Fibroblast of lung (primary cell): Measurements from ENCODE around the gene PLEKHA6. TPM values are rescaled to one million over a fixed set of nuclear protein-coding genes. Genes with fewer than 3 reads are reported as not detected.

Experiments
- DNase-seq, 2 donors: peaks; one replicate each; pipeline versions ENCODE4 v3.0.0 to v3.0.0-alpha.2; 2010; ENCODE audit warnings: low read depth in 2 of 2
- H2AFZ ChIP-seq: 2 replicates; pipeline ENCODE4 v1.5.1; 2012; ENCODE audit warnings: low read length, control low read depth, inconsistent platforms
- H3K27ac ChIP-seq: 2 replicates; pipeline ENCODE4 v1.5.1; 2011; ENCODE audit warnings: low read length, control low read depth; ENCODE audit not compliant: insufficient read depth
- H3K27me3 ChIP-seq: 2 replicates; pipeline ENCODE4 v1.5.1; 2011; ENCODE audit warnings: mild to moderate bottlenecking, low read length; ENCODE audit not compliant: control insufficient read depth, insufficient read depth
- H3K36me3 ChIP-seq: 2 replicates; pipeline ENCODE4 v1.5.1; 2011; ENCODE audit warnings: low read length; ENCODE audit not compliant: control insufficient read depth, insufficient read depth
- H3K4me1 ChIP-seq: 2 replicates; pipeline ENCODE4 v1.5.1; 2011; ENCODE audit warnings: low read length; ENCODE audit not compliant: control insufficient read depth, insufficient read depth; ENCODE audit errors: extremely low read depth
- H3K4me2 ChIP-seq: 2 replicates; pipeline ENCODE4 v1.5.1; 2011; ENCODE audit warnings: low read length, control low read depth; ENCODE audit not compliant: insufficient read depth; ENCODE audit errors: extremely low read depth
- H3K4me3 ChIP-seq, 4 experiments: fragments of 200-600 bp in 1 of 4; sonication (generic) in 1 of 4; replicated peaks in 1 of 4; 2 replicates each; pipeline ENCODE4 v1.5.1; 2011 to 2016; ENCODE audit warnings: low read length in 4 of 4, low read depth in 3 of 4, mild to moderate bottlenecking in 3 of 4, control low read depth in 2 of 4, inconsistent platforms in 1 of 4, mixed read lengths in 1 of 4; ENCODE audit not compliant: insufficient read depth in 1 of 4; ENCODE audit errors: control extremely low read depth in 1 of 4
- H3K79me2 ChIP-seq: 2 replicates; pipeline ENCODE4 v1.5.1; 2012; ENCODE audit warnings: mild to moderate bottlenecking, low read length, inconsistent platforms; ENCODE audit not compliant: control insufficient read depth, insufficient read depth
- H3K9ac ChIP-seq: 2 replicates; pipeline ENCODE4 v1.5.1; 2011; ENCODE audit warnings: mild to moderate bottlenecking, low read length, control low read depth; ENCODE audit not compliant: insufficient read depth
- H3K9me3 ChIP-seq: 2 replicates; pipeline ENCODE4 v1.5.1; 2012; ENCODE audit warnings: low read depth, low read length; ENCODE audit not compliant: control insufficient read depth, insufficient read depth
- H4K20me1 ChIP-seq: 2 replicates; pipeline ENCODE4 v1.5.1; 2011; ENCODE audit warnings: low read length; ENCODE audit not compliant: control insufficient read depth, insufficient read depth; ENCODE audit errors: extremely low read depth
- CTCF ChIP-seq, 2 donors: IDR thresholded peaks in 1 of 2; conservative IDR thresholded peaks in 1 of 2; 1 replicate in 1 of 2; 2 replicates in 1 of 2; pipeline ENCODE4 v1.5.1; 2011 to 2012; ENCODE audit warnings: low read length in 2 of 2, control low read depth in 1 of 2, inconsistent platforms in 1 of 2, low read depth in 1 of 2, mild to moderate bottlenecking in 1 of 2
- EZH2 ChIP-seq: IDR thresholded peaks from 2 replicates; pipeline ENCODE4 v1.5.1; 2012; ENCODE audit warnings: low read length, control low read depth, mild to moderate bottlenecking; ENCODE audit errors: missing control alignments
- polyA plus RNA-seq, 2 donors: library from polyadenylated mRNA; depleted of rRNA in 1 of 2; stranded (reverse) in 1 of 2; unstranded in 1 of 2; fragments of >200 nt; gene quantifications; 2 replicates each; pipeline ENCODE4 v1.2.1, GENCODE V29; 2011 to 2012; ENCODE audit warnings: missing spikeins in 1 of 2
- total RNA-seq: library from RNA; depleted of rRNA; stranded (reverse); fragments of >200 nt; gene quantifications from 2 replicates; pipeline ENCODE4 v1.2.1, GENCODE V29; 2014

PLEKHA6 gene
- total and polyA plus RNA-seq, 2 donors (not counting 1 experiment from before 2014, with no cell fraction given), result 3.8 to 4.3 TPM

GRCh38 chr1:204340081-204340889, 19.4 kb downstream of the PLEKHA6 start:
- H3K79me2 ChIP-seq, result no peaks in the 10 kb centered on the region
- TF ChIP-seq CTCF (conservative IDR thresholded peaks at IDR 0.05 in 1 of 2, IDR thresholded peaks at IDR 0.05 in 1 of 2; ENCODE audit: low read depth in 1 of 2, low read length in 2 of 2) (no peak), EZH2 (no peak)
- H3K27ac ChIP-seq, result no peak overlapping the region
- peaks cover 7% of the 10 kb centered on the region for H3K4me1 ChIP-seq
- H3K4me2 ChIP-seq, result no peak overlapping the region
- H3K4me3 ChIP-seq, result no peak overlapping the region
- H2AFZ ChIP-seq, result no peak overlapping the region
- no peaks in the 10 kb centered on the region for H3K9me3 ChIP-seq
- H3K27me3 ChIP-seq, result peaks cover 2% of the 10 kb centered on the region
- no peaks in the 10 kb centered on the region for H4K20me1 ChIP-seq
- H3K36me3 ChIP-seq, result no peaks in the 10 kb centered on the region
- no peak overlapping the region for H3K9ac ChIP-seq
- DNase-seq, result no peak

GRCh38 chr1:204339541-204339940, 20.2 kb downstream of the PLEKHA6 start:
- Histone ChIP-seq H3K79me2 (no peaks in the 10 kb centered on the region), H3K4me1 (peaks cover 7% of the 10 kb centered on the region), H4K20me1 (no peaks in the 10 kb centered on the region), H3K9ac (no peak overlapping the region), H2AFZ (no peak overlapping the region), H3K4me2 (no peak overlapping the region), H3K27ac (no peak overlapping the region), H3K4me3 (no peak overlapping the region), H3K9me3 (no peaks in the 10 kb centered on the region), H3K36me3 (no peaks in the 10 kb centered on the region), H3K27me3 (peaks cover 2% of the 10 kb centered on the region)
- no peak for TF ChIP-seq CTCF (conservative IDR thresholded peaks at IDR 0.05 in 1 of 2, IDR thresholded peaks at IDR 0.05 in 1 of 2; ENCODE audit: low read depth in 1 of 2, low read length in 2 of 2)
- TF ChIP-seq EZH2, result no peak
- DNase-seq, result no peak

- Histone ChIP-seq H3K4me3 (no peak overlapping the region), H3K9ac (no peak overlapping the region), H3K27me3 (peaks cover 2% of the 10 kb centered on the region), H4K20me1 (no peaks in the 10 kb centered on the region), H3K36me3 (no peaks in the 10 kb centered on the region), H3K27ac (no peak overlapping the region), H3K79me2 (no peaks in the 10 kb centered on the region), H3K9me3 (no peaks in the 10 kb centered on the region), H3K4me1 (peaks cover 7% of the 10 kb centered on the region), H2AFZ (no peak overlapping the region), H3K4me2 (no peak overlapping the region)
- no peak for TF ChIP-seq EZH2
- no peak for TF ChIP-seq CTCF (conservative IDR thresholded peaks at IDR 0.05 in 1 of 2, IDR thresholded peaks at IDR 0.05 in 1 of 2; ENCODE audit: low read depth in 1 of 2, low read length in 2 of 2)
- no peak for DNase-seq
Observed at GRCh38 chr1:204338997-204339396, 20.7 kb downstream of the PLEKHA6 start.
